CD8-positive, alpha-beta memory T cell (primary cell): ENCODE data around the gene CDK5RAP2. TPM values are rescaled to one million over a fixed set of nuclear protein-coding genes. Genes with fewer than 3 reads are reported as not detected.

Experiments
- CTCF ChIA-PET: fragments of 350-600 bp; sonication (Branson Sonifier 250); formaldehyde crosslinking; loops from one replicate; lab custom pipeline; 2021; ENCODE audit warnings: antibody characterized with exemption; lab: Charles Lee
- POLR2A ChIA-PET: fragments of 350-600 bp; sonication (Branson Sonifier 250); formaldehyde crosslinking; loops from one replicate; lab custom pipeline; 2021; ENCODE audit warnings: antibody characterized with exemption; lab: Charles Lee
- DNase-seq, 5 donors: peaks; one replicate each; pipeline versions ENCODE4 v3.0.0 to v3.0.0-alpha.2; 2020 to 2022; ENCODE audit warnings: mixed read lengths in 1 of 5
- H3K27ac ChIP-seq: one replicate; pipeline ENCODE4 v1.7.0; 2013; ENCODE audit warnings: low read depth, mild to moderate bottlenecking, low read length, moderate library complexity
- H3K27me3 ChIP-seq: 2 replicates; pipeline ENCODE4 v1.7.0; 2013; ENCODE audit warnings: low read length, mild to moderate bottlenecking; ENCODE audit not compliant: insufficient read depth, poor library complexity, severe bottlenecking
- H3K36me3 ChIP-seq: 2 replicates; pipeline ENCODE4 v1.7.0; 2013; ENCODE audit warnings: mild to moderate bottlenecking, low read length, moderate library complexity; ENCODE audit not compliant: insufficient read depth
- H3K4me1 ChIP-seq: 2 replicates; pipeline ENCODE4 v1.7.0; 2013; ENCODE audit warnings: mild to moderate bottlenecking, low read length, moderate library complexity; ENCODE audit not compliant: insufficient read depth
- H3K4me3 ChIP-seq: 2 replicates; pipeline ENCODE4 v1.7.0; 2013; ENCODE audit warnings: mild to moderate bottlenecking, low read length
- H3K9me3 ChIP-seq: 2 replicates; pipeline ENCODE4 v1.7.0; 2013; ENCODE audit warnings: mild to moderate bottlenecking, low read length
- H3K27ac Mint-ChIP-seq, 8 donors: one replicate each; pipeline ENCODE4 v1.8.0; 2020 to 2021; ENCODE audit warnings: mixed read lengths in 8 of 8, mild to moderate bottlenecking in 6 of 8, inconsistent platforms in 3 of 8, moderate library complexity in 3 of 8
- H3K27me3 Mint-ChIP-seq, 2 donors: one replicate each; pipeline ENCODE4 v1.8.0; 2020 to 2021; ENCODE audit warnings: mixed read lengths in 2 of 2, mild to moderate bottlenecking in 1 of 2, moderate library complexity in 1 of 2
- H3K36me3 Mint-ChIP-seq, 3 donors: one replicate each; pipeline ENCODE4 v1.8.0; 2020 to 2021; ENCODE audit warnings: mixed read lengths in 3 of 3, inconsistent platforms in 1 of 3, mild to moderate bottlenecking in 1 of 3
- H3K4me1 Mint-ChIP-seq, 3 donors: one replicate each; pipeline ENCODE4 v1.8.0; 2020 to 2021; ENCODE audit warnings: mixed read lengths in 3 of 3, inconsistent platforms in 1 of 3, mild to moderate bottlenecking in 1 of 3
- H3K4me3 Mint-ChIP-seq, 7 donors: one replicate each; pipeline ENCODE4 v1.8.0; 2020 to 2021; ENCODE audit warnings: mixed read lengths in 7 of 7, mild to moderate bottlenecking in 6 of 7, moderate library complexity in 4 of 7, inconsistent platforms in 2 of 7
- H3K9me3 Mint-ChIP-seq, 5 donors: one replicate each; pipeline ENCODE4 v1.8.0; 2020 to 2022; ENCODE audit warnings: mixed read lengths in 5 of 5, mild to moderate bottlenecking in 3 of 5, moderate library complexity in 2 of 5, inconsistent platforms in 1 of 5
- polyA plus RNA-seq: library from polyadenylated mRNA; unstranded; fragments of 300-500 nt; fragmentation: Illumina TruSeq; gene quantifications from one replicate; pipeline ENCODE4 v1.2.3, GENCODE V29; 2021
- total RNA-seq, 2 experiments: library from RNA; stranded (reverse); gene quantifications; one replicate each; pipeline ENCODE4 v1.2.3, GENCODE V29; 2021

The CDK5RAP2 gene
- total and polyA plus RNA-seq, 3 experiments from 2014 or later: 34.0 to 56.8 (median 56.6) TPM

DNA sequence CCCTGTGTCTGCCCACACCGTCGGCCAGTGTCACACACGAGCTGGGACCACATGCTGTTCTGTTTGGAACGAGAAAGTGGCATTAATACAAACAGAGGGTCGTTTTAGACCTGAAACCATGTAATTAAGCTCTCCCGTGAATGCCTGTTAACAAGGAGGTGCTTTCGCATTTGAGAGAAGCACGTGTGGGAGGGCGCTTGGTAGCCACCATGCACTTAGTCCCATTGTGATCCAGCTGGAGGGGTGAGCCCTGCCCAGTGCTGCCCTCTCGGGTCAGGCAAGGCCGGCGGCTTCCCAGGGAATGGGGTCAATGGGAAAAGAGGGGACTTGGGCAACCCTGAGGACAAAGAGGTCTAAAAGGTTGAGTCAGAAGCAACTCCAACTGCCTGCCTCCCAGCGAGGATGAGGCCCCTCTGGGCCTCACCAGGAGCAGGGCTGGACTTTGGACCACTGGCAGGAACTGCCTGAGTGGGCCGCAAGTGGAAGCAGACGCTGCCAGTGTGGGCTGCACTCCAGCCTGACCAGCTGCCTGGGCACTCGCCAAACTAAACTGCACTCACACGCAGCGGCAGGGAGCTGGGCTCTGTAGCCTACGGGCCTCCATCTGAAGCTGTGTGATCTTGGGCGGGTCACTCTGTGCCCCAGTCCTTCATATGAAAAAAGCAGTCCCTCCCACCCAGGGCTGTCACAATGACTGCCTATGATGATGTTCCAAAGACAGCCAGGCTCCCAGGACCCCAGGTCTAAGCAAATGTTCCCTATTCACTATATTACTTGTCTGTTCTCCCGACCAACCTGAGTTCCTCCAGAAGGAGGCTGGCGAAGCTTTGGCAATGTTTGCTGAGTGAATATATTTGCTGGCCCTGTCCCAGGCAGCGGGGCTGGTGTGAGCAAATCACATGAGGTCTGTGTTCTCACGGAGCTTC lies 195.7 kb downstream of the CDK5RAP2 start:
- POLR2A ChIA-PET: no interaction called here
- H3K4me1 Mint-ChIP-seq: no peaks in the 10 kb centered on the region
- Histone ChIP-seq H3K4me3 (no peak overlapping the region), H3K27ac (no peak overlapping the region), H3K36me3 (no peaks in the 10 kb centered on the region), H3K9me3 (no peaks in the 10 kb centered on the region), H3K4me1 (no peaks in the 10 kb centered on the region), H3K27me3 (no peaks in the 10 kb centered on the region)
- no peak for DNase-seq
- no peaks in the 10 kb centered on the region for H3K27me3 Mint-ChIP-seq
- no peak overlapping the region for H3K4me3 Mint-ChIP-seq
- CTCF ChIA-PET: no interaction called here
- H3K36me3 Mint-ChIP-seq: peaks cover 17 to 30% (median 23%) of the 10 kb centered on the region in 3 donors
- H3K27ac Mint-ChIP-seq: peak overlapping the region in 2 of 8 donors; percentile 37 to 51
- H3K9me3 Mint-ChIP-seq: peaks cover 0 to 8% (median 0%) of the 10 kb centered on the region in 5 donors

DNA sequence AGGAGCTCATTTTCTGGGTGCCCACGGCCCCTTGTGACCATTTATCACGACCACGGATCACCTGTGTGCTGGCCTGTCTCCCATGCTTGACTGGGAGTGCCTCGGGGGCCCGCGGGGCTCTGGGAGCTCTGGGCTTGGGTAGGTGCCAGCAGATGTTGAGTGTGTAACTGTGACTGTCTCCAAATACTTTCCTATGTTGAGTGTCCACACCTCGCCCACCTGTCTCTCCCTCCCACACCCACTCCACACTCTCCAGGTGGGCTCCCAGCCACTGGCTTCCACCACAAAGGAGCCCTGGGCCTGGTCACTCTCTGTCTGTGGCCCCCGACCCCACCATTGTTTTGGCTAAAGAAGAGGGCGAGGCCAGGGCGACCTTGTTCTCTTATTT lies 196.4 kb downstream of the CDK5RAP2 start:
- Mint-ChIP-seq H3K4me3 (no peak overlapping the region), H3K9me3 (peaks cover 0 to 14% (median 2%) of the 10 kb centered on the region in 5 donors), H3K27ac (no peak overlapping the region), H3K27me3 (no peaks in the 10 kb centered on the region), H3K36me3 (peaks cover 13 to 27% (median 26%) of the 10 kb centered on the region in 3 donors), H3K4me1 (no peaks in the 10 kb centered on the region)
- ChIA-PET CTCF (no interaction called here), POLR2A (no interaction called here)
- no peak overlapping the region for H3K27ac ChIP-seq
- no peak overlapping the region for H3K4me3 ChIP-seq
- H3K9me3 ChIP-seq: no peaks in the 10 kb centered on the region
- H3K27me3 ChIP-seq: no peaks in the 10 kb centered on the region
- H3K36me3 ChIP-seq: no peaks in the 10 kb centered on the region
- H3K4me1 ChIP-seq: no peaks in the 10 kb centered on the region
- no peak for DNase-seq

DNA sequence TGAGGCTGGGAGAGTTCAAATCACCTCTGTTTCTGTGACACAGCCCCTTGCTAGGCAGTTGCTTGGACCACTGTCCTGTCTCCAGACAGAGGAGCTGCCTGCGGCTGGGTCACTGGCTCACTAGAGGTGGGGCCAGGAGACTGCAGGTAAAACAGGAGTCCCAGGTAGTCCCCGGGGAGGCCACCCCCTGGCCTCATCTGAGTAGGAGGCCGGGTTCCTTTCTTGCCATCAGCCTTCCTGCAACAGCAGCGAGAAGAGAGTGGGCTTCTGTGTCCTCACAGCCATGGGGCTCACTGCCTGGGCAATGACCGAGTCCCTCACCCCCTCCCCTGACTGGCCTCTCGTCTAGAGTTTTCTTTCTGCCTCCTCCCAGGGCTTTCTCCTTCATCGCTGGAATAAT lies 197.5 kb downstream of the CDK5RAP2 start:
- H3K27me3 ChIP-seq: no peaks in the 10 kb centered on the region
- Mint-ChIP-seq H3K4me1 (no peaks in the 10 kb centered on the region), H3K27ac (no peak overlapping the region), H3K9me3 (peaks cover 0 to 18% (median 4%) of the 10 kb centered on the region in 5 donors), H3K36me3 (peaks cover 13 to 38% (median 16%) of the 10 kb centered on the region in 3 donors), H3K27me3 (no peaks in the 10 kb centered on the region), H3K4me3 (no peak overlapping the region)
- no peak for DNase-seq
- POLR2A ChIA-PET: no interaction called here
- CTCF ChIA-PET: no interaction called here
- no peak overlapping the region for H3K4me3 ChIP-seq
- no peaks in the 10 kb centered on the region for H3K36me3 ChIP-seq
- H3K4me1 ChIP-seq: no peaks in the 10 kb centered on the region
- H3K9me3 ChIP-seq: no peaks in the 10 kb centered on the region
- no peak overlapping the region for H3K27ac ChIP-seq

DNA sequence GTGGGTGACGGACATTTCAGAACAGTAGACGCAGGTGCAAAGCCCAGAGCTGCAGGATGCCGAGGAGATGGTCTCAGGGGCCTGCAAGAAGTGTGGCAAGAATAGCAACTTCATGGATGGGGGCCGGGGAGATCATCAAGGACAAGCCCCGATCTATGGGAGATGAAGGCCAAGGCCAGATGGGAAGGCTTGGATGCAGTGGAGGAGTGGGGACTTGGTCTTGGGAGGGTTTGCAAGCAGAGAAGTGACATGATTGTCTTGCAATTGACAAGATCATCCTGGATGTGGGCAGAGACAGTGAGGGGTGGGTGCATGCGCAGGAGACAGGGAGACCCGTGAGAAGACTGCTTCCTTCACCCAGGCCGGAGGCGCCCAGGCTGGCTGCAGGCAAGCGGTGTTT lies 198.1 kb downstream of the CDK5RAP2 start:
- peaks cover 13 to 43% (median 14%) of the 10 kb centered on the region in 3 donors for H3K36me3 Mint-ChIP-seq
- no peak overlapping the region for H3K27ac ChIP-seq
- H3K4me3 ChIP-seq: no peak overlapping the region
- ChIA-PET POLR2A (no interaction called here), CTCF (no interaction called here)
- H3K4me3 Mint-ChIP-seq: no peak overlapping the region
- peaks cover 0 to 22% (median 5%) of the 10 kb centered on the region in 5 donors for H3K9me3 Mint-ChIP-seq
- no peaks in the 10 kb centered on the region for H3K27me3 ChIP-seq
- no peaks in the 10 kb centered on the region for H3K9me3 ChIP-seq
- no peaks in the 10 kb centered on the region for H3K27me3 Mint-ChIP-seq
- H3K36me3 ChIP-seq: no peaks in the 10 kb centered on the region
- no peaks in the 10 kb centered on the region for H3K4me1 ChIP-seq
- H3K27ac Mint-ChIP-seq: peak overlapping the region in 1 of 8 donors; percentile 55
- DNase-seq: no peak
- no peaks in the 10 kb centered on the region for H3K4me1 Mint-ChIP-seq

DNA sequence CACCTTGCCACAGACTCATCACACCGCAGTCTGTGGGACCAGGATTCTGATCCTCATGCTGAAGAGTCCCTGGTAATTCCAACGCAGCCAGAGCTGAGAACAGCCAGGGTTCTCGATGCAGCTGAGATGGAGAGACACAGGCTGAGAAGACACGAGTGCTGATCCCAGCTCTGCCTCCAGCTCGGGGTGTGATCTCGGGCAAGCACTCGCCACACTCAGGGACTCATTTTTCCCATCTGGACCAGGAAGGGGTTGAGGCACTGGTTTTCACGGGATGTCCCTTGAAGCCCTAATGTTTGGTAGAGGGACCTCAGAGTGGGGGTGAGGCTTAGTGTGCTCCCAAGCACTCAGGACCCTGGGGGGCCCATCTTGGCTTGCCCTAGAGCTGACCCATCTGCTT lies 200.4 kb downstream of the CDK5RAP2 start:
- ChIA-PET POLR2A (no interaction called here), CTCF (no interaction called here)
- Mint-ChIP-seq H3K27ac (no peak overlapping the region), H3K27me3 (no peaks in the 10 kb centered on the region), H3K36me3 (peaks cover 8 to 44% (median 9%) of the 10 kb centered on the region in 3 donors), H3K4me1 (no peaks in the 10 kb centered on the region), H3K9me3 (peaks cover 0 to 26% (median 5%) of the 10 kb centered on the region in 5 donors), H3K4me3 (no peak overlapping the region)
- no peak overlapping the region for H3K27ac ChIP-seq
- no peaks in the 10 kb centered on the region for H3K36me3 ChIP-seq
- no peak overlapping the region for H3K4me3 ChIP-seq
- H3K4me1 ChIP-seq: no peaks in the 10 kb centered on the region
- H3K27me3 ChIP-seq: no peaks in the 10 kb centered on the region
- no peak for DNase-seq
- no peaks in the 10 kb centered on the region for H3K9me3 ChIP-seq

DNA sequence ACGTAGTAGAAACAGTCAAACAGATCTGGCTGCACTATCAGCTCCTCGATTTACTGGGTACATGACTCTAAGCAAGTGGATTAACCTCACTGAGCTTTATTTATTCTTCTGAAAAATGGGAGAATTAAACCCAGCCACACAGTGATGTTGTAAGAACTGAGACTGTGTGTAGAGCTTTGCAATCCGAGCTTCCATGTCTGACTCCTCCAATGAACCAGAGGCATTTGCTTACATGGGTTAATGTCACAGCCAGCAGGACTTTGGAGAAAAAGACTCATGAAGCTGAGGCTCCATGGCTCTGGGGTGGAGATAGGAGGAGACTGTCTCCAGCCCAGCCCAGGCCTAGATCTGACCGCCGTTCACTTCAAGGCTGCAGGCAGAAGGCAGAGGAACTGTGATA lies 201.3 kb downstream of the CDK5RAP2 start:
- peaks cover 0 to 26% (median 5%) of the 10 kb centered on the region in 5 donors for H3K9me3 Mint-ChIP-seq
- DNase-seq: no peak
- no peak overlapping the region for H3K4me3 ChIP-seq
- H3K4me1 Mint-ChIP-seq: no peaks in the 10 kb centered on the region
- POLR2A ChIA-PET: no interaction called here
- no peaks in the 10 kb centered on the region for H3K9me3 ChIP-seq
- no peaks in the 10 kb centered on the region for H3K27me3 Mint-ChIP-seq
- no peak overlapping the region for H3K27ac ChIP-seq
- CTCF ChIA-PET: interaction anchor here (0.8 kb wide), 1 partner anchor 10 kb away, joined by 3 read pairs; no protein-coding TSS in a partner anchor
- H3K4me3 Mint-ChIP-seq: no peak overlapping the region
- H3K4me1 ChIP-seq: no peaks in the 10 kb centered on the region
- no peaks in the 10 kb centered on the region for H3K36me3 ChIP-seq
- peaks cover 8 to 43% (median 9%) of the 10 kb centered on the region in 3 donors for H3K36me3 Mint-ChIP-seq
- H3K27ac Mint-ChIP-seq: no peak overlapping the region
- H3K27me3 ChIP-seq: no peaks in the 10 kb centered on the region

DNA sequence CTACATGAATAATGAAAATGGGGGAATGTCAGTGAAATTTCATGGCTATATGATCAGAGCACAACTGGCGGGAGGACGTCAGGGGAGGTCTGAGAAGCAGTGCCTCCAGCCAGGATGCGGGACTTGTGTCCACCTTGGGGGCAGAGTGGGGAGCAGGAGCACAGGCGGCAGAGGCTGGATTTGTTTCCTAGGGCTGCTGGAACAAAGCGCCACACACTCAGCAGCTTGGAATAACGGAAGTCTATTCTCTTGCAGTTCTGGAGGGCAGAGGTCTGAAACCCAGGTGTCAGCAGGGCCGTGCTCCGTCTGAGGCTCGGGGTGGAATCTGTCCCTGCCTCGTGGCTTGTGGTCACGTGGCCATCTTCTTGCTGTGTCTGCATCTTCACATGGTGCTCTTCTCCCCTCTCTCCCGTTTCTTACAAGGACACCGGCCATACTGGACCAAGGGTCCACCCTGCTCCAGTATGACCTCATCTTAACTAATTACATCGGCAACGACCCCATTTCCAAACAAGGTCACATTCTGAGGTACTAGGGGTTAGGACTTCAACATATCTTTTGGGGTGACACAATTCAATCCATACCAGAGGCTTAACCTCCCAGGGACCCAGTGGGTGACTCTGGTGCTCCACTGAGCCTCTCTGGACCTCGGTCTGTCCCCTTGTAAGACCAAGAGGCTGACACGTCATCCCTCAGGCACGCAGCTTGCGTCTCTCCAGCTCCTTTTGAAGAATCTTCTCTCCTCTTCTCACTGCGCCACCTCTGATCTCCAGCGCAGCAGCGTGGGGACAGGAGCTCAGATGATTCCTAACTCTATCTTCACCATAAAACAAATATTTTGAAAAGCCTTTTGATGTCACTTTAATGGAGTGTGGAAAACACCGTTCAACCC lies 202.5 kb downstream of the CDK5RAP2 start:
- no peak overlapping the region for H3K27ac ChIP-seq
- Mint-ChIP-seq H3K27ac (no peak overlapping the region), H3K4me1 (no peaks in the 10 kb centered on the region), H3K36me3 (peaks cover 8 to 48% (median 9%) of the 10 kb centered on the region in 3 donors), H3K9me3 (peaks cover 0 to 26% (median 5%) of the 10 kb centered on the region in 5 donors), H3K4me3 (no peak overlapping the region), H3K27me3 (no peaks in the 10 kb centered on the region)
- no peak for DNase-seq
- no peaks in the 10 kb centered on the region for H3K36me3 ChIP-seq
- H3K4me1 ChIP-seq: no peaks in the 10 kb centered on the region
- H3K27me3 ChIP-seq: no peaks in the 10 kb centered on the region
- no peak overlapping the region for H3K4me3 ChIP-seq
- CTCF ChIA-PET: no interaction called here
- POLR2A ChIA-PET: no interaction called here
- H3K9me3 ChIP-seq: no peaks in the 10 kb centered on the region

DNA sequence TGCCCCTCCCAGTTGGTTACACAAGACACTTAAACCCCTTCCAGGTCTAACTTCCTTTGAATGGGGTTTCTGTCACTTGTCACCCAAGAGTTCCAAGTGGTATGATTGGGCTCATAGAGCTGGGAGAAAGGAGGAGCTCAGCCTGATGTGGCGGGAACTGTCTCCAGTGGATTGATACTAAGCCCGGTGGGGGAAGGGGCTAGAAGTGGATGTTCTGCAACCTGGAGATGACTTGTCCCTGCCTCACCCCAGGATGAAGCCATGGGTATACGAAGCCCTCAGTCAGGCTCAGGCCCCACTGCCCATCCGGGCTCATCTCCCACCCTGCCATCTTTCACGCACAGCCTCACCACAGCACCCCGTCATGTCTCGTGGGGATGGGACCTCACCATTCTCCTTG lies 203.9 kb downstream of the CDK5RAP2 start:
- no peaks in the 10 kb centered on the region for H3K36me3 ChIP-seq
- Mint-ChIP-seq H3K9me3 (peaks cover 0 to 26% (median 5%) of the 10 kb centered on the region in 5 donors), H3K4me1 (no peaks in the 10 kb centered on the region), H3K36me3 (peaks cover 8 to 51% (median 9%) of the 10 kb centered on the region in 3 donors), H3K27ac (no peak overlapping the region), H3K4me3 (no peak overlapping the region), H3K27me3 (no peaks in the 10 kb centered on the region)
- no peak overlapping the region for H3K4me3 ChIP-seq
- H3K27ac ChIP-seq: no peak overlapping the region
- ChIA-PET CTCF (no interaction called here), POLR2A (no interaction called here)
- no peaks in the 10 kb centered on the region for H3K9me3 ChIP-seq
- no peaks in the 10 kb centered on the region for H3K27me3 ChIP-seq
- no peaks in the 10 kb centered on the region for H3K4me1 ChIP-seq
- DNase-seq: no peak
